DND-41 (cell line): ENCODE measurements around the gene CD93.

ENCODE experiments used
- CTCF ChIP-seq: IDR thresholded peaks from 2 replicates; pipeline ENCODE4 v1.5.1; 2012; ENCODE audit warnings: borderline replicate concordance, low read length, moderate library complexity, mild to moderate bottlenecking; ENCODE audit not compliant: poor library complexity, severe bottlenecking; ENCODE audit errors: extremely low read depth
- EZH2 ChIP-seq: IDR thresholded peaks from 3 replicates; pipeline ENCODE4 v1.6.1; 2012; ENCODE audit warnings: borderline replicate concordance, low read depth, mild to moderate bottlenecking, moderate library complexity, low read length, inconsistent platforms; ENCODE audit not compliant: severe bottlenecking

DNA sequence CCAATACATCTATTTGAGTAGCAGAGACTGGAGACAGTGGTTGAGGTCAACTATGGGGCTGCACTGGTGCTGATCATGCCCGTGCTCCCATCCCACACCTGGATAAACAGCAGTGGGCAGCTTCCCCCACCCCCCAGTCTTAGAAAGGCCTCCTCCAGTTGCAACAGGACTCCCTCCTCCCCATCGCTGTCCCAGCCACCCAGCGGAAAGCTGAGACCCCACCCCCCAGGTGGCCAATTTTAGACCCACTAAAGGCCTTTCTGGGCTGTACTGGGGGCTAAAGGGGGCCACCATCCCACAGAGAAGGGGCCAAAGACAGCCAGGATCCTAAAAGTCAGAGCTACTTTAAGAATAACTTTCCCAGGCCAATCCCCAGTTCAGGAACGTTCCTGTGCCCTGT is 52.2 kb downstream of the CD93 start:
- no peak for TF ChIP-seq CTCF
- TF ChIP-seq EZH2 = no peak
